Endodermal cell (in vitro differentiated cells): ENCODE results near the gene POLE2. TPM values are rescaled to one million over a fixed set of nuclear protein-coding genes. Genes with fewer than 3 reads are reported as not detected.
"Not testable (repeated sequence)": the region's sequence is repeated elsewhere in the genome, so short reads cannot be mapped to it uniquely, and the experiment has no call there.

ENCODE experiments used
- DNase-seq: peaks from one replicate; pipeline ENCODE4 v3.0.0-alpha.2; 2017
- H3K27ac ChIP-seq: 2 replicates; pipeline ENCODE4 v1.5.1; 2013; ENCODE audit warnings: mild to moderate bottlenecking, low read depth, low read length, moderate library complexity
- H3K27me3 ChIP-seq: 2 replicates; pipeline ENCODE4 v1.6.1; 2013; ENCODE audit warnings: mild to moderate bottlenecking, low read length, moderate library complexity; ENCODE audit not compliant: insufficient read depth, control insufficient read depth, poor library complexity, severe bottlenecking
- H3K36me3 ChIP-seq: 2 replicates; pipeline ENCODE4 v1.7.0; 2013; ENCODE audit warnings: mild to moderate bottlenecking, low read length, moderate library complexity; ENCODE audit not compliant: control insufficient read depth, insufficient read depth
- H3K4me1 ChIP-seq: one replicate; pipeline ENCODE4 v1.7.0; 2013; ENCODE audit warnings: low read length; ENCODE audit not compliant: control insufficient read depth, insufficient read depth
- H3K4me3 ChIP-seq: 2 replicates; pipeline ENCODE4 v1.5.1; 2013; ENCODE audit warnings: mild to moderate bottlenecking, low read length, moderate library complexity
- H3K9ac ChIP-seq: 2 replicates; pipeline ENCODE4 v1.6.1; 2013; ENCODE audit warnings: mild to moderate bottlenecking, low read length, moderate library complexity; ENCODE audit not compliant: poor library complexity, severe bottlenecking; ENCODE audit errors: extremely low read depth
- H3K9me3 ChIP-seq: 2 replicates; pipeline ENCODE4 v1.6.1; 2013; ENCODE audit warnings: mild to moderate bottlenecking, low read length, moderate library complexity; ENCODE audit not compliant: control insufficient read depth
- H3K27ac Mint-ChIP-seq: 2 replicates; pipeline ENCODE4 v1.8.0; 2020; ENCODE audit warnings: mixed read lengths
- H3K27me3 Mint-ChIP-seq: 2 replicates; pipeline ENCODE4 v1.8.0; 2021; ENCODE audit warnings: mild to moderate bottlenecking, mixed read lengths; ENCODE audit not compliant: insufficient read depth
- H3K36me3 Mint-ChIP-seq: 2 replicates; pipeline ENCODE4 v1.8.0; 2020; ENCODE audit warnings: low read depth, mixed read lengths
- H3K4me1 Mint-ChIP-seq: 2 replicates; pipeline ENCODE4 v1.8.0; 2020; ENCODE audit warnings: mixed read lengths
- H3K4me3 Mint-ChIP-seq: 2 replicates; pipeline ENCODE4 v1.8.0; 2020; ENCODE audit warnings: mild to moderate bottlenecking, moderate library complexity, mixed read lengths
- H3K9me3 Mint-ChIP-seq: 2 replicates; pipeline ENCODE4 v1.8.0; 2020; ENCODE audit warnings: mild to moderate bottlenecking, mixed read lengths
- WGBS, 2 experiments: methylation state at CpG; one replicate each; pipeline versions ENCODE4 v1.1.5 to v1.1.7; 2013; ENCODE audit warnings: missing lambda C conversion rate in 2 of 2, mixed read lengths in 1 of 2; ENCODE audit not compliant: insufficient coverage in 1 of 2, insufficient read length in 1 of 2; 5-methylcytosine and 5-hydroxymethylcytosine counted together
- total RNA-seq, 2 donors: library from RNA; stranded (reverse); fragmentation: NEBNext Ultra II Directional in 1 of 2; extraction: Animal tissue kit (Norgen Biotek cat#: 25700) in 1 of 2; gene quantifications; 2 replicates in 1 of 2; 3 replicates in 1 of 2; pipeline ENCODE4 v1.2.1, GENCODE V29; 2021
- TF ChIP-seq, protein P1 (sequence below): fragments of 200-600 bp; sonication (generic); conservative IDR thresholded peaks from 2 replicates; pipeline ENCODE4 v1.5.0; 2021; ENCODE audit warnings: antibody characterized with exemption, mild to moderate bottlenecking

Gene POLE2
- total RNA-seq, 2 donors from 2014 or later, result 25.5 to 33.6 TPM

GRCh38 chr14:49732896-49733295, 44.9 kb upstream of the POLE2 start:
- Mint-ChIP-seq H3K9me3 (no peaks in the 10 kb centered on the region), H3K27me3 (peaks cover 6% of the 10 kb centered on the region)
- TF ChIP-seq, protein P1, sequence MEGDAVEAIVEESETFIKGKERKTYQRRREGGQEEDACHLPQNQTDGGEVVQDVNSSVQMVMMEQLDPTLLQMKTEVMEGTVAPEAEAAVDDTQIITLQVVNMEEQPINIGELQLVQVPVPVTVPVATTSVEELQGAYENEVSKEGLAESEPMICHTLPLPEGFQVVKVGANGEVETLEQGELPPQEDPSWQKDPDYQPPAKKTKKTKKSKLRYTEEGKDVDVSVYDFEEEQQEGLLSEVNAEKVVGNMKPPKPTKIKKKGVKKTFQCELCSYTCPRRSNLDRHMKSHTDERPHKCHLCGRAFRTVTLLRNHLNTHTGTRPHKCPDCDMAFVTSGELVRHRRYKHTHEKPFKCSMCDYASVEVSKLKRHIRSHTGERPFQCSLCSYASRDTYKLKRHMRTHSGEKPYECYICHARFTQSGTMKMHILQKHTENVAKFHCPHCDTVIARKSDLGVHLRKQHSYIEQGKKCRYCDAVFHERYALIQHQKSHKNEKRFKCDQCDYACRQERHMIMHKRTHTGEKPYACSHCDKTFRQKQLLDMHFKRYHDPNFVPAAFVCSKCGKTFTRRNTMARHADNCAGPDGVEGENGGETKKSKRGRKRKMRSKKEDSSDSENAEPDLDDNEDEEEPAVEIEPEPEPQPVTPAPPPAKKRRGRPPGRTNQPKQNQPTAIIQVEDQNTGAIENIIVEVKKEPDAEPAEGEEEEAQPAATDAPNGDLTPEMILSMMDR, result no peak

GRCh38 chr14:49727171-49727570, 39.2 kb upstream of the POLE2 start:
- no peaks in the 10 kb centered on the region for H3K9me3 ChIP-seq
- Mint-ChIP-seq H3K27ac (no peak overlapping the region), H3K9me3 (peaks cover 3% of the 10 kb centered on the region), H3K4me1 (no peaks in the 10 kb centered on the region), H3K27me3 (peaks cover 7% of the 10 kb centered on the region), H3K4me3 (no peak overlapping the region), H3K36me3 (no peaks in the 10 kb centered on the region)
- no peaks in the 10 kb centered on the region for H3K27me3 ChIP-seq
- WGBS, 2 experiments, result 77 to 89% methylated on average over 3 to 5 of the region's 5 CpGs
- no peak overlapping the region for H3K9ac ChIP-seq
- no peaks in the 10 kb centered on the region for H3K36me3 ChIP-seq
- no peak overlapping the region for H3K27ac ChIP-seq
- no peak for DNase-seq
- H3K4me1 ChIP-seq, result no peaks in the 10 kb centered on the region
- H3K4me3 ChIP-seq, result no peak overlapping the region
- TF ChIP-seq, protein P1, result no peak

More at GRCh38 chr14:49732896-49733295, 44.9 kb upstream of the POLE2 start:
- Mint-ChIP-seq H3K27ac (no peak overlapping the region), H3K4me3 (no peak overlapping the region), H3K36me3 (no peaks in the 10 kb centered on the region), H3K4me1 (no peaks in the 10 kb centered on the region)
- 86 to 100% methylated on average over 2 of the region's 3 CpGs for WGBS, 2 experiments
- Histone ChIP-seq H3K27me3 (no peaks in the 10 kb centered on the region), H3K4me3 (no peak overlapping the region), H3K27ac (no peak overlapping the region), H3K4me1 (no peaks in the 10 kb centered on the region), H3K9ac (no peak overlapping the region), H3K9me3 (no peaks in the 10 kb centered on the region), H3K36me3 (no peaks in the 10 kb centered on the region)
- no peak for DNase-seq

GRCh38 chr14:49721733-49722435, 33.9 kb upstream of the POLE2 start:
- H3K4me1 ChIP-seq, H3K4me3 Mint-ChIP-seq, H3K9me3 ChIP-seq, H3K27me3 Mint-ChIP-seq, H3K9me3 Mint-ChIP-seq, H3K27ac ChIP-seq, H3K36me3 ChIP-seq, H3K36me3 Mint-ChIP-seq, H3K4me1 Mint-ChIP-seq, H3K9ac ChIP-seq, H3K4me3 ChIP-seq, H3K27me3 ChIP-seq: not testable (repeated sequence)
- H3K27ac Mint-ChIP-seq, result peak overlapping the region; percentile 64
- WGBS, 2 experiments, result 84% methylated on average over 6 of the region's 9 CpGs; no CpG with 5 or more reads in 1 of the 2 experiments
- peak; percentile 50 for DNase-seq
- TF ChIP-seq, protein P1, result peak; percentile 43
